Activated CD4-positive, alpha-beta T cell treated with anti-CD3 and anti-CD28 coated beads for 24 hours (primary cell): ENCODE measurements around the gene VTI1B.
"Not testable (repeated sequence)": the region's sequence is repeated elsewhere in the genome, so short reads cannot be mapped to it uniquely, and the experiment has no call there.

Experiments used
- DNase-seq, 2 donors: peaks; one replicate each; pipeline ENCODE4 v3.0.0-alpha.2; 2020; ENCODE audit warnings: low read depth in 2 of 2

VTI1B gene

DNA sequence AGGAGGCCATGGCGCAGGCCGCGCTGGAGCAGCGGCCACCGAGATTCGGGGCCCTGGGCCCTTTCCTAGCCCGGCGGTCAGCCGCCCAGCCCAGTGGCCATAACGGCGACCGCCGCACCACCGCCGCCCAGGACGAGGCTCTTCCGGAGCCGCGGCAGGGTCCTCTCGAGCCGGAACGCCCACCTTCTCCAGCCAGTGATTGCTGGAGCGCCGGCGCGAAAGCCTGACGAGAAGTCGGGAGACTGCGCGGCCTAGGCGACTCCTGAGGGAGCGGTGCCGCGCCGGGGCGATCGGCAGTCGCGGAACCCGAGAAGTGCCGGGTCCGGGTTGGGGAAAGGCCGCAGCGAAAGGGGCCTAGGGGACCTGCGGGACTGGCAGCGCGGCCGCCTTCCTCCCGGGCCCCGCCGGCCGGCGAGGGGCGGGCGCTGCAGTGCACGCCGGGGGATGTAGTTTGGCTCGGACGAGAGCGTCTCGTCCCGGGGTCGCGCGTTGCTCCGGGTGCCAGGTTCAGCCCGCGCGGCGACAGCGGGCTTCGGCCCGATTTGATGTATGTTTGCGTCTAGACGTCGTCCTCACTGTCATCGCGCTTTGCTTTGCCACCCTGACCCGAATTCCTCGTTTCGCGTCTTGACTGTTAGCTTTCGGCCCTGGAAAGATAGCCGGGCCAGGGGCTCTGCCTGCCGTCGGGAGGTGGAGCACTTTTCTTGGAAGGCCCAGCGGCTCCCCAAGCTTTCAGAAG, at the start of gene VTI1B:
Gene VTI1B (minus strand): TSS at position 153 of the 739 bp plus-strand sequence. CDS start 143 bp downstream, at position 10.
- peak; percentile 54 to 65 for DNase-seq

- DNase-seq, result no peak
Measured at GRCh38 chr14:67722293-67722692, 47.9 kb upstream of the VTI1B start.

DNA sequence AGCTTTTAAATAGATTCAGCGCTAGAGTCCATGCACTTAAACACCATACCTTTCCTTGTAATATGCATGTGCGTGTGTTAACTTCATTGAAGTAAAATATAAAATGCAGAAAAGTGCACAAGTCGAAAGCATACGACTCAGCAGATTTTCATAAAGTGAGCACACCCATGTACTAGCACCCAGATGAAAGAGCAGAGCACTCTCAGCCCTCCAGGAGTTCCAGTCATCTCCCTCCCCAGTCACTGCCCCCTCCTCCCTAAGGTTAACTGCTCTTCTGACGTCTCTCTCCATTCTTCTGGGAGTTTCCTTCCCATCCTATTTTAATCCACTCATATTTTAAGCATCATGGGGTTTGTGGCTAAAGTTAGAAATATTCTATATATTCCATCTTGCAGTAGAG, 47.4 kb upstream of the VTI1B start:
- no peak for DNase-seq

- DNase-seq, result no peak
Measured at GRCh38 chr14:67719866-67720265, 45.4 kb upstream of the VTI1B start.

DNA sequence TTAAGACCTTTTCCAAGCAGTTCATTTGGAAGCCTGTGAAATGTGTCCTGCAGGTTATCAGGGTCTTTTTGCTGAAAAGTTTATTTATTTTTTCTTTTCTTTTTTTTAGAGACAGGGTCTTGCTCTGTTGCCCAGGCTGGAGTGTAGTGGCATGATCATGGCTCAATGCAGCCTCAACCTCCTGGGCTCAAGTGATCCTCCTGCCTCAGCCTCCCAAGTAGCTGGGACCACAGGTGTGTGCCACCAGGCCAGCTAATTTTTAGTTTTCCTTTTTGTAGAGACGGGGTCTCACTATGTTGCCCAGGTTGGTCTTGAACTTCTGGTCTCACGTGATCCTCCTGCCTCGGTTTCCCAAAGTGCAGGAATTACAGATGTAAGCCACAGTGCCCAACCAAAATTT, 45.0 kb upstream of the VTI1B start:
- DNase-seq, result not testable (repeated sequence)

DNA sequence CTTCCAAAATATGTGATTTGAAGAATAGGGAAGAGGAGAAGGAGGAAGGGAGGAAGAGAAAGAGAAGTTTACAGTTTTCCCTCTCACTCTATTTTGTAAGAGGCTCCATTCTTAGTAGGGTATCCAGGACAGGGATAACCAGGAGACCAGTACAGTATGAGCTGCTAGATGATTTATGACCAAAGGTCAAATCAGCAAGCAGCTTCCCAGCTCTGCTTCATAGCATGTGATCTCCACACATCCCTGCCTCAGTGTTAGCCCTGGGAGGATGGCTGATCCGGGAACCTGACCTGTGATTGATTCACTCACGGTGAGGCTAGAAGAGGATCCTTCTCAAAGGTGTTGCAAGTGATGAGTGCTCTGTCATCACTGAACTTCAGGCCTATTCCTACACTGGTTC, 43.8 kb upstream of the VTI1B start:
- no peak for DNase-seq

DNA sequence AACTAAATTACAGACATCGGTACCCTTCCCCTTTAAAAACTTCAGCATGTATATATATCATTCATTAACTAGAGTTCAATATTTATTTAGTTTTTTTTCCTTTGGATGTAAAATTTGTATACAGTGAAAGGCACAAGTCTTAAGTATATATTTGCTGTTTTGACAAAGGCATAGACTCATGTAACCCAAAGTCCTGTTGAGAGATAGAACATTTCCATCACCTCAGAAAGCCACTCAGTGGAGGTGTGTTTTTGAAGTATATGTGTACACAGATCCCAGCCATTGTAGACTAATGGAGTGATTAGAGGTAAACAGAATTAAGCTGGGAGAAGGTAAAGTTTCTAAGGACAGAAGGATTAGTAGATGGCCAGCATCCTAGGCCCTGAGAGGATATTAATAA, 42.6 kb upstream of the VTI1B start:
- no peak for DNase-seq

DNA sequence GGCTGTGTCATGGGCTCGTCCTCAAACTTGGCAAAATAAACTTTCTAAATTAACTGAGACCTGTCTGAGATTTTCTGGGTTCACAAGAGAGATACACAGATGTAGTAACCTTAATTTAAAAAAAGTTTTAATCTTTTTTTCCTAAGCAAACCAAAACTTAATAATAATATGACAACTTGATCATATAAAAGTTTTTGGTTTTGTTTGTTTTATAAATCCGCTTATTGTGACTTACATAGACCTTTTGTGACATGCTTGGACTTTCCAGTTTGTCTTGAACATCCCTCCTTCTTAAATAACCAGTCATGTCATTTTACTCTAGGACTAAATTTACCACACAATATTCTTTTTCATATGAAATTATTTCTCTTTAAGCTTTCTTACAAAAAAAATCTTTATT, 35.8 kb upstream of the VTI1B start:
- DNase-seq, result no peak

DNA sequence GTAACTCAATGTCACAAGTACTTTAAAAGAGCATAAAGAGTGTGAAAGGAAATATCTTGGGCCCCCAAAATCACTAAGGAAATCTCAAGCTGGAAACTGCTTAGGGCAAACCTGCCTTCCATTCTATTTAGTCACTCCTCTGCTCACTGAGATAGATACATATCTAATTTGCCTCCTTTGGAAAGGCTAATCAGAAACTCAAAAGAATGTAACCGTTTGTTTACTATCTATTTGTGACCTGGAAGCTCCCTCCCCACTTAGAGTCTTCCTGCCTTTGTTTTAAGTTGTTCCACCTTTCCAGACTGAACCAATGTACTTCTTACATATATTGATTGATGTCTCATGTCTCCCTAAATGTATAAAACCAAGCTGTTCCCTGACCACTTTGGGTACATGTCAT, 35.4 kb upstream of the VTI1B start:
- not testable (repeated sequence) for DNase-seq

DNA sequence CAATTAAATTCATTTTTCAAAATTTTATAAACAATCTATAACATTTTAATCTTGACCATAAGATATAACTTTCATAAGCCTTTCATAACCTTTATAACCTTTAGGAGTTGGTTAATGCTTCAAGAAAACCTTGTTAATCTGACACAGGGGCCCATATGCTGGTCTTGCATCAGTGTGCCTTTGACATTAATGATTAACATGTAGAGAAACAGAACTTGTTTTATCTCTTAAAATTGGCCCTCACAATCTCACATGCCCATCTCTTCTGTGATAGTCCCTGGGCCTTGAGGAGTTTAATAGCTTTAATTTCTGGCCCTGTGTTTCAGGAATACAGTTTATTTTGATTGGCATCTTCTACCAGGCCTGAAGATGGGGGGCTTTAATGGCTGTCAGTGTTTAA, 34.9 kb upstream of the VTI1B start:
- not testable (repeated sequence) for DNase-seq

- DNase-seq, result no peak
Measured at GRCh38 chr14:67705211-67705610, 30.8 kb upstream of the VTI1B start.

- DNase-seq, result peak in 1 of 2 donors; percentile 23
Measured at GRCh38 chr14:67704484-67705089, 30.2 kb upstream of the VTI1B start.

- DNase-seq, result no peak
Measured at GRCh38 chr14:67703997-67704396, 29.6 kb upstream of the VTI1B start.

DNA sequence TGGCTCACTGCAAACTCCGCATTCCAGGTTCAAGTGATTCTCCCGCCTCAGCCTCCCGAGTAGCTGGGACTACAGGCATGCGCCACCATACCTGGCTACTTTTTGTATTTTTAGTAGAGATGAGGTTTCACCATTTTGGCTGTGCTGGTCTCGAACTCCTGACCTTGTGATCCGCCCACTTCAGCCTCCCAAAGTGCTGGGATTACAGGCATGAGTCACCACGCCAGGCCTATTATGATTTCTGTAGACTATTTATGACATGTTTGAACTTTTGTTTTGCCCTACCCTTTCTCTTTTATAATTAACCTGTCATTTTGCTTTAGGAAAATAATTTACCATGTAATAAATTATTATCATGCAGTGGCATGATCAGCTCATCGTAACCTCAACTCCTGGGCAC, 27.1 kb upstream of the VTI1B start, which contains the start of gene RDH12:
Gene RDH12 (plus strand): TSS at position 395 of the 400 bp plus-strand sequence. CDS start 20,757 bp downstream, outside the sequence.
- not testable (repeated sequence) for DNase-seq

DNA sequence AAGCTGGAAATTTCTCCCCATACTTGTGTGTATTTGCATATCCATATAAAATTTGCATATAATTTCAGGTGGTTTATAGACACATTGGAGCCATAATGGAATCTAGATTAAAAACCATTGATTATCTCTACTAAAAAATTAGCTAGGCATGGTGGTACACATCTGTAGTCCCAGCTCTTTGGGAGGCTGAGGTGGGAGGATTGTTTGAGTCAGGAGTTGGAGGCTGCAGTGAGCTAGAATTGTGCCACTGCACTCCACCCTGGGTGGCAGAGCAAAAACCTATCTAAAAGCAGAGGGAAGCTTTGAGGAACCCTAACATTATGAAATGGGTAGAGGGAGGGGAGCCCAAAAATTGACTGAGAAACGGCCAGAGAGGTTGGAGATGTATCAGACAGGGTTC, 23.7 kb upstream of the VTI1B start:
- no peak for DNase-seq

- DNase-seq, result no peak
Measured at GRCh38 chr14:67697006-67697405, 22.6 kb upstream of the VTI1B start.

GRCh38 chr14:67695394-67695949, 21.0 kb upstream of the VTI1B start, which contains the start of gene RDH11:
TSS of gene RDH11 (minus strand) at chr14:67695764. CDS start at chr14:67695703, 61 bp downstream.
- DNase-seq, result peak; percentile 67 to 71

DNA sequence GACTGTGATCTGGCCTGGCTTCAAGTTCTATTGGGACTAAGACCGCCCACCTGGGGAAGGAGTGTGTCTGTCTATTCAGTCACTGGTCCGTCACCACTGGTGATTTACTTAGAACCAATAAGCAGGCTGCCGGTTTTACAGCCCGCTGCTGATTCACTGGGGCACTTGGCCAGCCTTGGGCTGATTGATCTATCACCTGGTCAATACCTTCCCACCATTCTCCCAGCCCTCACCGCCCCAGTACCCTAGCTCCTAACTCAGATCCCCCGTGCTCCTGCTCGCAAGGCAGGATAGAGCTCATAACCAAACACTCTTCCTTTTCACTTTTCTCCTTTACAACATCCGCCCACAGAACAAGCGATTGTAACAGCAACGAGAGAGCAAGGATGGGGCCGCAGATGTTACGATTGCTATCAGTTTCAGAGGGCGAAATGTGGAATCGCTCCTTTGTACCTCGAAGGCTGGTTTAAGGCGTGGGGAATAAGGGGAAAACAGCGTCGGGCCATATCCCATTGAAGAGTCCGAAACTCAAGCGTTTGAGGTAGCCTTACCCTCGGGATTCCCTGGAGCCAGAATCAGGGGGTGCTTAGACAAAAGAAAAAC, 20.5 kb upstream of the VTI1B start:
- peak; percentile 54 to 61 for DNase-seq

DNA sequence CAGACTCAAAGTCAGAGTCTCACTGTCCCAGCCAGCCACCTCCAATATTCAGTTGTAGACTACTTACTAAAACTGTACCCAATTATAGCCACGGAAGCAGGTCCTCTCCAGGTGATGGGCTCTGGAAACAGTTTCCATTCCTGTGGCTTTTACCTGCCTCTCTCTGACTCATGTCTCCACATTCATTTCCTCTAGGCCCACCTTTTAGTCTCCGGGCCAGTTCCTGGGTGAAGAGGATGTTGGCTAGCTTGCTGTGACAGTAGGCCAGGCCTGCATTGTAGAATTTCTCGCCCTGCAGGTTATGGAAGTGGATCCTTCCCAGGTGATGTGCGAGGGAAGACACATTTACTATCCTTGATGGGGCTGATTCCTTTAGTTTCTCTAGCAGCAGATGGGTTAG, 15.6 kb upstream of the VTI1B start:
- no peak for DNase-seq

DNA sequence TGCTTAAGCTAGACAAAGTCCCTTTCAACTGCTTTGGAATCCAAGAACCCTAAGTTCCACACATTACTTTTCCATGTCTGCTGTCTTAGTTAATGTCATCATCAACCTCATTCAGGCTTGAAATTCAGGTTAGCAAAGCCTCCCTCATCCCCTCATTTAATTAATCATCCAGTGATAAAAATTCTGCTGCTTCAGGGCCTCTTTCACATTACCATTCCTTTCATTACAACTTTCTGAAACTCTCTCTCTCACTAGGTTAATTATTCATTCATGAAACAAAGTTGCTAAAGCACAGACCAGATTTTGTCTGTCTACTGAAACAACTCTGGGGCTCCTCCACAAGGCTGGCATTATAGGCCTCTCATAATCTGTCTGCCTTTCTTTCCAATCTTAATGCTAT, 9.4 kb upstream of the VTI1B start:
- no peak for DNase-seq

GRCh38 chr14:67680941-67681340, 6.5 kb upstream of the VTI1B start:
- DNase-seq, result no peak

DNA sequence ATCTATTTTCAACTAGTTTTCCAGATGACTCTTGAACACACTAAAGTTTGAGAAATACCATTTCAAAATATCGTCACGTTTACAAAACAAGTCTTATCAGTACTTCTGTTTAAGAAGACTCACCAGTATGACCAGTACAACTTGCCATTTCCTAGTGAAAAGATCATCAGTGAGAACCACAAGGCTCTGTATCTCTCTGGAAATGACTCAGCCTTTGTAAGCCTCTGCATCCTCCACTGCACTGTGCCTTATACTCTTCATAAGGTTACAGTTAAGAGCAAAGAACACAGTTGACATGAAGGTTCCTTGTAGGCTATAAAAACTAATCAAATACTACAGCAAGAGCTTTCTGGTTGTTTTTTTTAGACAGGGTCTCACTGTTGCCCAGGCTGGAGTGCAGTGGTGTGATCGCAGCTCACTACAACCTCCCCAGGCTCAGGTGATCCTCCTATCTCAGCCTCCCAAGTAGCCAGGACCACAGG, 5.7 kb upstream of the VTI1B start:
- DNase-seq, result no peak
